B cell (primary cell): ENCODE results near the gene PNO1. TPM values are rescaled to one million over a fixed set of nuclear protein-coding genes. Genes with fewer than 3 reads are reported as not detected.

Experiments used
- ATAC-seq: fragments of 200-7000 bp; cut with Tn5 transposase; one replicate; pipeline ENCODE4 v1.10.0; 2021; ENCODE audit warnings: low read depth, mild to moderate bottlenecking, moderate number of reproducible peaks, moderate library complexity
- CTCF ChIA-PET: fragments of 350-600 bp; sonication (Branson Sonifier 250); formaldehyde crosslinking; loops from one replicate; lab custom pipeline; 2021; ENCODE audit warnings: antibody characterized with exemption, inconsistent platforms; lab: Charles Lee
- POLR2A ChIA-PET: fragments of 350-600 bp; sonication (Branson Sonifier 250); formaldehyde crosslinking; loops from one replicate; lab custom pipeline; 2021; ENCODE audit warnings: antibody characterized with exemption; lab: Charles Lee
- DNase-seq: peaks from one replicate; pipeline ENCODE4 v3.0.0; 2013
- H2AFZ ChIP-seq: 2 replicates; pipeline ENCODE4 v1.6.1; 2012; ENCODE audit warnings: mild to moderate bottlenecking, low read depth, low read length; ENCODE audit not compliant: insufficient read depth, poor library complexity, severe bottlenecking
- H3K27ac ChIP-seq, 2 donors: 1 replicate in 1 of 2; 2 replicates in 1 of 2; pipeline ENCODE4 v1.5.1; 2012 to 2013; ENCODE audit warnings: low read length in 2 of 2, mild to moderate bottlenecking in 2 of 2, moderate library complexity in 1 of 2
- H3K27me3 ChIP-seq, 4 experiments: fragments of 200-600 bp in 1 of 4; sonication (generic) in 1 of 4; replicated peaks in 1 of 4; 1 replicate in 2 of 4; 2 replicates in 2 of 4; pipeline versions ENCODE4 v1.6.1 to v1.7.0; 2013 to 2016; ENCODE audit warnings: low read length in 3 of 4, mild to moderate bottlenecking in 2 of 4, mixed read lengths in 1 of 4, moderate library complexity in 1 of 4; ENCODE audit not compliant: insufficient read depth in 4 of 4, control insufficient read depth in 3 of 4; ENCODE audit errors: control extremely low read depth in 1 of 4
- H3K36me3 ChIP-seq, 2 experiments: replicated peaks in 1 of 2; 1 replicate in 1 of 2; 2 replicates in 1 of 2; pipeline versions ENCODE4 v1.6.1 to v1.7.1; 2013; ENCODE audit warnings: low read length in 1 of 2; ENCODE audit not compliant: insufficient read depth in 2 of 2, control insufficient read depth in 1 of 2; ENCODE audit errors: control extremely low read depth in 1 of 2, extremely low read depth in 1 of 2
- H3K4me1 ChIP-seq, 2 donors: fragments of 200-600 bp in 1 of 2; sonication (generic) in 1 of 2; 1 replicate in 1 of 2; 2 replicates in 1 of 2; pipeline versions ENCODE4 v1.5.1 to v1.6.1; 2013 to 2017; ENCODE audit warnings: low read length in 2 of 2; ENCODE audit not compliant: control insufficient read depth in 2 of 2, insufficient read depth in 2 of 2
- H3K4me2 ChIP-seq: replicated peaks from 2 replicates; pipeline ENCODE3; 2012; ENCODE audit warnings: mild to moderate bottlenecking, low read depth, low read length; ENCODE audit not compliant: poor library complexity, severe bottlenecking
- H3K4me3 ChIP-seq, 5 experiments: fragments of 200-600 bp in 1 of 5; sonication (generic) in 1 of 5; 1 replicate in 3 of 5; 2 replicates in 2 of 5; pipeline versions ENCODE4 v1.5.1 to v1.7.0; 2011 to 2016; ENCODE audit warnings: low read length in 4 of 5, mild to moderate bottlenecking in 4 of 5, low read depth in 2 of 5, control low read depth in 1 of 5, moderate library complexity in 1 of 5; ENCODE audit not compliant: insufficient read depth in 1 of 5; ENCODE audit errors: control extremely low read depth in 1 of 5, extremely low read depth in 1 of 5
- H3K79me2 ChIP-seq: fragments of 200-600 bp; sonication (generic); one replicate; pipeline ENCODE4 v1.6.0; 2016; ENCODE audit warnings: low read length; ENCODE audit not compliant: control insufficient read depth, insufficient read depth
- H3K9ac ChIP-seq: fragments of 200-600 bp; sonication (generic); 2 replicates; pipeline ENCODE4 v1.6.1; 2017; ENCODE audit warnings: mild to moderate bottlenecking, low read length, moderate library complexity
- H3K9me3 ChIP-seq, 3 donors: one replicate each; pipeline versions ENCODE4 v1.6.1 to v1.7.1; 2013; ENCODE audit warnings: low read length in 2 of 3; ENCODE audit not compliant: control insufficient read depth in 2 of 3, insufficient read depth in 1 of 3; ENCODE audit errors: control extremely low read depth in 1 of 3
- H4K20me1 ChIP-seq: 2 replicates; pipeline ENCODE4 v1.6.0; 2012; ENCODE audit warnings: mild to moderate bottlenecking, low read length; ENCODE audit not compliant: insufficient read depth, control insufficient read depth, poor library complexity, severe bottlenecking
- H3K27ac Mint-ChIP-seq: one replicate; pipeline ENCODE4 v1.8.0; 2021; ENCODE audit warnings: mixed read lengths
- H3K27me3 Mint-ChIP-seq: one replicate; pipeline ENCODE4 v1.8.0; 2021; ENCODE audit warnings: mixed read lengths
- H3K4me1 Mint-ChIP-seq: one replicate; pipeline ENCODE4 v1.8.0; 2021; ENCODE audit warnings: mixed read lengths
- H3K4me3 Mint-ChIP-seq: one replicate; pipeline ENCODE4 v1.8.0; 2021; ENCODE audit warnings: mixed read lengths
- H3K9me3 Mint-ChIP-seq: one replicate; pipeline ENCODE4 v1.8.0; 2022; ENCODE audit warnings: mixed read lengths; ENCODE audit not compliant: insufficient read depth
- CTCF ChIP-seq: fragments of 200-600 bp; IDR thresholded peaks from one replicate; pipeline ENCODE4 v1.8.0; 2022; ENCODE audit warnings: antibody characterized with exemption, mild to moderate bottlenecking
- EZH2 ChIP-seq: IDR thresholded peaks from 2 replicates; pipeline ENCODE4 v1.6.1; 2012; ENCODE audit warnings: borderline replicate concordance, low read depth, mild to moderate bottlenecking, moderate library complexity, low read length; ENCODE audit not compliant: insufficient read depth, poor library complexity, severe bottlenecking
- WGBS: methylation state at CpG from one replicate; pipeline ENCODE4 v1.1.5; 2013; ENCODE audit warnings: missing lambda C conversion rate; ENCODE audit not compliant: insufficient coverage; 5-methylcytosine and 5-hydroxymethylcytosine counted together
- intact Hi-C: fragments of 100-400 bp; cut with micrococcal nuclease; formaldehyde crosslinking; loops from one replicate; pipeline ENCODE4 v1.10.0; 2022
- polyA plus RNA-seq: library from polyadenylated mRNA; depleted of rRNA; stranded (reverse); fragments of >200 nt; gene quantifications from 2 replicates; pipeline ENCODE4 v1.2.3, GENCODE V29; 2012
- total RNA-seq, 2 donors: library from RNA; stranded (reverse); fragments of 120-200 nt in 1 of 2; gene quantifications; 1 replicate in 1 of 2; 2 replicates in 1 of 2; pipeline versions ENCODE4 v1.2.3 to v1.2.4, GENCODE V29; 2013 to 2022

The PNO1 gene
- total and polyA plus RNA-seq, 2 donors (not counting 1 experiment from before 2014, with no cell fraction given): 4.7 to 12.3 TPM

GRCh38 chr2:68176657-68177056 is 19.0 kb downstream of the PNO1 start:
- DNase-seq: no peak
- no peaks in the 10 kb centered on the region for H3K79me2 ChIP-seq
- Mint-ChIP-seq H3K4me3 (no peak overlapping the region), H3K27ac (peak overlapping the region; percentile 26), H3K9me3 (no peaks in the 10 kb centered on the region), H3K4me1 (peaks cover 29% of the 10 kb centered on the region), H3K27me3 (no peaks in the 10 kb centered on the region)
- H3K9ac ChIP-seq: no peak overlapping the region
- H2AFZ ChIP-seq: no peak overlapping the region
- peak overlapping the region in 1 of 2 donors; percentile 16 for H3K27ac ChIP-seq
- ATAC-seq: no peak
- H3K4me3 ChIP-seq: no peak overlapping the region
- H3K27me3 ChIP-seq: no peaks in the 10 kb centered on the region
- H3K4me2 ChIP-seq: no peak overlapping the region
- WGBS: 20% methylated on average over 1 of the region's 7 CpGs
- TF ChIP-seq CTCF (no peak), EZH2 (no peak)
- ChIA-PET POLR2A (interaction anchor here (1.5 kb wide), 1 partner anchor 16 kb away, joined by 3 read pairs; no protein-coding TSS in a partner anchor), CTCF (interaction anchor here (1.4 to 1.8 kb wide), 2 partner anchors 10 to 265 kb away, joined by 4 to 7 read pairs; no protein-coding TSS in a partner anchor)
- H3K9me3 ChIP-seq: no peaks in the 10 kb centered on the region
- intact Hi-C loops: no loop called here
- H3K36me3 ChIP-seq: peaks cover 7 to 28% of the 10 kb centered on the region in 2 experiments
- H4K20me1 ChIP-seq: peaks cover 8% of the 10 kb centered on the region
- H3K4me1 ChIP-seq: peaks cover 27% of the 10 kb centered on the region in 2 donors

- no peak overlapping the region for H3K4me2 ChIP-seq
- 100% methylated on average over 1 of the region's 2 CpGs for WGBS
- H3K4me3 ChIP-seq: no peak overlapping the region
- H3K9me3 ChIP-seq: no peaks in the 10 kb centered on the region
- ATAC-seq (no peak), DNase-seq (no peak)
- H3K27me3 ChIP-seq: no peaks in the 10 kb centered on the region
- no peak overlapping the region for H3K27ac ChIP-seq
- H4K20me1 ChIP-seq: peaks cover 8% of the 10 kb centered on the region
- TF ChIP-seq EZH2: no peak
- TF ChIP-seq CTCF: no peak
- H3K9me3 Mint-ChIP-seq: no peaks in the 10 kb centered on the region
- intact Hi-C loops: no loop called here
- peak overlapping the region; percentile 0 for H3K27ac Mint-ChIP-seq
- H3K27me3 Mint-ChIP-seq: no peaks in the 10 kb centered on the region
- peaks cover 27% of the 10 kb centered on the region for H3K4me1 Mint-ChIP-seq
- no peak overlapping the region for H3K4me3 Mint-ChIP-seq
- ChIA-PET POLR2A (no interaction called here), CTCF (interaction anchor here (0.5 to 1.5 kb wide), 6 partner anchors 9 to 304 kb away, joined by 3 to 4 read pairs (median 4); no protein-coding TSS in a partner anchor)
- H3K4me1 ChIP-seq: peaks cover 27% of the 10 kb centered on the region in 2 donors
- no peaks in the 10 kb centered on the region for H3K79me2 ChIP-seq
- peaks cover 7 to 27% of the 10 kb centered on the region in 2 experiments for H3K36me3 ChIP-seq
- H2AFZ ChIP-seq: no peak overlapping the region
- no peak overlapping the region for H3K9ac ChIP-seq
Measured at GRCh38 chr2:68177541-68177940, 19.9 kb downstream of the PNO1 start.
